Astrocyte (in vitro differentiated cells and primary cell): Measurements from ENCODE around the gene PODXL. TPM values are rescaled to one million over a fixed set of nuclear protein-coding genes. Genes with fewer than 3 reads are reported as not detected.

Source experiments
- DNase-seq: peaks from one replicate; pipeline ENCODE4 v3.0.0-alpha.2; 2010; ENCODE audit warnings: low read depth
- FAIRE-seq: peaks from 2 replicates; lab custom pipeline; 2011; peaks lifted over from hg19 to GRCh38; lab: Jason Lieb, UNC
- H2AFZ ChIP-seq: 2 replicates; pipeline ENCODE4 v1.6.0; 2012; ENCODE audit warnings: low read depth, low read length, inconsistent platforms
- H3K27ac ChIP-seq: 2 replicates; pipeline ENCODE4 v1.5.1; 2011; ENCODE audit warnings: low read depth, low read length, inconsistent platforms
- H3K27me3 ChIP-seq: 2 replicates; pipeline ENCODE4 v1.6.0; 2011; ENCODE audit warnings: low read length, inconsistent platforms; ENCODE audit not compliant: insufficient read depth
- H3K36me3 ChIP-seq: 2 replicates; pipeline ENCODE4 v1.5.1; 2011; ENCODE audit warnings: low read length, inconsistent platforms; ENCODE audit not compliant: insufficient read depth
- H3K4me1 ChIP-seq: 2 replicates; pipeline ENCODE4 v1.5.1; 2011; ENCODE audit warnings: low read length, inconsistent platforms; ENCODE audit not compliant: insufficient read depth
- H3K4me2 ChIP-seq: 2 replicates; pipeline ENCODE4 v1.6.0; 2012; ENCODE audit warnings: low read length, inconsistent platforms
- H3K4me3 ChIP-seq: 2 replicates; pipeline ENCODE4 v1.5.1; 2011; ENCODE audit warnings: low read depth, mild to moderate bottlenecking, low read length, inconsistent platforms; ENCODE audit not compliant: insufficient read depth
- H3K79me2 ChIP-seq: 2 replicates; pipeline ENCODE4 v1.6.0; 2012; ENCODE audit warnings: mild to moderate bottlenecking, low read length, inconsistent platforms; ENCODE audit not compliant: insufficient read depth
- H3K9ac ChIP-seq: 2 replicates; pipeline ENCODE4 v1.6.0; 2012; ENCODE audit warnings: mild to moderate bottlenecking, low read length, inconsistent platforms
- H3K9me3 ChIP-seq: 2 replicates; pipeline ENCODE4 v1.5.1; 2012; ENCODE audit warnings: low read depth, mild to moderate bottlenecking, low read length, inconsistent platforms; ENCODE audit not compliant: insufficient read depth
- H4K20me1 ChIP-seq: 2 replicates; pipeline ENCODE4 v1.6.0; 2012; ENCODE audit warnings: low read length, inconsistent platforms; ENCODE audit not compliant: insufficient read depth
- H3K27ac Mint-ChIP-seq: one replicate; pipeline ENCODE4 v1.8.0; 2021; ENCODE audit warnings: mild to moderate bottlenecking, mixed read lengths; ENCODE audit not compliant: unreplicated experiment
- H3K27me3 Mint-ChIP-seq: one replicate; pipeline ENCODE4 v1.8.0; 2021; ENCODE audit warnings: low read depth, mixed read lengths; ENCODE audit not compliant: unreplicated experiment
- H3K36me3 Mint-ChIP-seq: one replicate; pipeline ENCODE4 v1.8.0; 2021; ENCODE audit warnings: low read depth, mixed read lengths; ENCODE audit not compliant: unreplicated experiment
- H3K4me1 Mint-ChIP-seq: one replicate; pipeline ENCODE4 v1.8.0; 2021; ENCODE audit warnings: low read depth, mixed read lengths; ENCODE audit not compliant: unreplicated experiment
- H3K4me3 Mint-ChIP-seq: one replicate; pipeline ENCODE4 v1.8.0; 2021; ENCODE audit warnings: mild to moderate bottlenecking, moderate library complexity, mixed read lengths; ENCODE audit not compliant: unreplicated experiment
- H3K9me3 Mint-ChIP-seq: one replicate; pipeline ENCODE4 v1.8.0; 2021; ENCODE audit warnings: mild to moderate bottlenecking, mixed read lengths; ENCODE audit not compliant: unreplicated experiment
- CTCF ChIP-seq: IDR thresholded peaks from 2 replicates; pipeline ENCODE4 v1.5.1; 2011; ENCODE audit warnings: low read depth, mild to moderate bottlenecking, inconsistent platforms, low read length, moderate library complexity; ENCODE audit not compliant: insufficient read depth
- EZH2 ChIP-seq: IDR thresholded peaks from 2 replicates; pipeline ENCODE4 v1.6.1; 2012; ENCODE audit warnings: mild to moderate bottlenecking, low read length, inconsistent platforms; ENCODE audit not compliant: insufficient read depth
- total RNA-seq: library from RNA; stranded (reverse); gene quantifications from 2 replicates; pipeline ENCODE4 v1.2.1, GENCODE V29; 2021

The PODXL gene
- total RNA-seq, 1 donor from 2014 or later, result 47.1 TPM

DNA sequence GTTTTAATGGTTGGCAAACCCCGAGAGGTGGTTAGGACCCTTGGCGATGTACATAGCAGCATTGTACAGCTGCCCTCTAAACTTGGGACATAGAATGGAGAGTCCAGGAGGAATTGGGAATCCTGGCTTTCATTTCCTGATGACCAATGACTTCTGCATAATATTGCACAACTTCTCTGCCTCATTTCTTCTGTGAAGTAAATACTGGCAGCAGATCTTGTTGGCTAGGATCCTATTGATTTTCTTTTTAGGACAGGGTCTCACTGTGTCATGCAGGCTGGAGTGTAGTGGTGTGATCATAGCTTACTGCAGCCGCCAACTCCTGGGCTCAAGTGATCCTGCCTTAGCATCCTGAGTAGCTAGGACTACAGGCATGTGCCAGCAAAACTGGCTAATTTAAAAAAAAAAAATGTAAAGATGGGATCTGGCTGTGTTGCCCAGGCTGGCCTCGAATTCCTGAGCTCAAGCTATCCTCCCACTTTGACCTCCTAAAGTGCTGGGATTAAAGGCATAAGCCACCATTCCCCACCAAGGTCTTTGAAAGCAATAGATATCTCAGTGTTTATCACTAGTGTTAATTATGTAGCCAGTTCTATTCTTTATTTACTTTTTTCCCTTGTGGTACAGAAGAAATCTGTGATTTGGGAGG is 58.1 kb downstream of the PODXL start:
- H3K4me2 ChIP-seq, result no peak overlapping the region
- peaks cover 15% of the 10 kb centered on the region for H4K20me1 ChIP-seq
- FAIRE-seq, result no peak
- H3K79me2 ChIP-seq, result no peaks in the 10 kb centered on the region
- peaks cover 6% of the 10 kb centered on the region for H3K36me3 ChIP-seq
- Mint-ChIP-seq H3K9me3 (no peaks in the 10 kb centered on the region), H3K4me1 (peaks cover 35% of the 10 kb centered on the region), H3K4me3 (no peak overlapping the region), H3K36me3 (peaks cover 6% of the 10 kb centered on the region), H3K27me3 (no peaks in the 10 kb centered on the region), H3K27ac (no peak overlapping the region)
- DNase-seq, result no peak
- H3K27ac ChIP-seq, result no peak overlapping the region
- peaks cover 21% of the 10 kb centered on the region for H3K4me1 ChIP-seq
- no peaks in the 10 kb centered on the region for H3K9me3 ChIP-seq
- TF ChIP-seq CTCF (no peak), EZH2 (no peak)
- no peak overlapping the region for H3K4me3 ChIP-seq
- no peak overlapping the region for H2AFZ ChIP-seq
- H3K27me3 ChIP-seq, result no peaks in the 10 kb centered on the region
- no peak overlapping the region for H3K9ac ChIP-seq

DNA sequence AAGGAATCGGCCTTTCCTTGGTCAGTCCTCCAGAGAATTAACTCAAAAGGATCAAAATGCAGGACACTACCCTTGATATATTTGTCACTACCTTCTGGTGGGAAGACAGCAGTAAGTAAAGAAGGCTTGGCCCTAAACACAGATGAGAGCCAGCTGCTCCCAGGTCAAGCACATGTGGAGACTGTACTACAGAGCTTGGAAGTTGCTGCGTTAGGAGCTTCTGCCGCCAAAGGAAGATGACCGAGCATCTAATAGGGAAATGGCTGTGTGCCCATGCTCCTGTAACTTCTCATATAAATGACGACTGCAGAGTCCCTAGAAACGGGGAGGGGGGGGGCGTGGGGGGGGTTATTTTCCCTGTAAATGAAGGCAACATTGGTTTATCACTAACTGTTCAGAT is 59.0 kb downstream of the PODXL start:
- H3K27ac Mint-ChIP-seq, result no peak overlapping the region
- peaks cover 14% of the 10 kb centered on the region for H3K4me1 ChIP-seq
- DNase-seq, result no peak

More for the DNA sequence above, 59.0 kb downstream of the PODXL start:
- no peak overlapping the region for H3K4me2 ChIP-seq
- Mint-ChIP-seq H3K36me3 (peaks cover 6% of the 10 kb centered on the region), H3K4me1 (peaks cover 30% of the 10 kb centered on the region), H3K27me3 (no peaks in the 10 kb centered on the region), H3K4me3 (no peak overlapping the region), H3K9me3 (no peaks in the 10 kb centered on the region)
- H3K36me3 ChIP-seq, result peaks cover 6% of the 10 kb centered on the region
- H4K20me1 ChIP-seq, result peaks cover 9% of the 10 kb centered on the region
- H3K9me3 ChIP-seq, result no peaks in the 10 kb centered on the region
- no peak overlapping the region for H3K9ac ChIP-seq
- TF ChIP-seq CTCF (no peak), EZH2 (no peak)
- no peaks in the 10 kb centered on the region for H3K27me3 ChIP-seq
- no peak overlapping the region for H3K4me3 ChIP-seq
- no peak for FAIRE-seq
- no peak overlapping the region for H3K27ac ChIP-seq
- H3K79me2 ChIP-seq, result no peaks in the 10 kb centered on the region
- no peak overlapping the region for H2AFZ ChIP-seq
